B cell (primary cell): ENCODE measurements around the gene ANKS1B. TPM values are rescaled to one million over a fixed set of nuclear protein-coding genes. Genes with fewer than 3 reads are reported as not detected.

ENCODE experiments used
- ATAC-seq: fragments of 200-7000 bp; cut with Tn5 transposase; one replicate; pipeline ENCODE4 v1.10.0; 2021; ENCODE audit warnings: low read depth, mild to moderate bottlenecking, moderate number of reproducible peaks, moderate library complexity
- CTCF ChIA-PET: fragments of 350-600 bp; sonication (Branson Sonifier 250); formaldehyde crosslinking; loops from one replicate; lab custom pipeline; 2021; ENCODE audit warnings: antibody characterized with exemption, inconsistent platforms; lab: Charles Lee
- POLR2A ChIA-PET: fragments of 350-600 bp; sonication (Branson Sonifier 250); formaldehyde crosslinking; loops from one replicate; lab custom pipeline; 2021; ENCODE audit warnings: antibody characterized with exemption; lab: Charles Lee
- DNase-seq: peaks from one replicate; pipeline ENCODE4 v3.0.0; 2013
- H2AFZ ChIP-seq: 2 replicates; pipeline ENCODE4 v1.6.1; 2012; ENCODE audit warnings: mild to moderate bottlenecking, low read depth, low read length; ENCODE audit not compliant: insufficient read depth, poor library complexity, severe bottlenecking
- H3K27ac ChIP-seq, 2 donors: 1 replicate in 1 of 2; 2 replicates in 1 of 2; pipeline ENCODE4 v1.5.1; 2012 to 2013; ENCODE audit warnings: low read length in 2 of 2, mild to moderate bottlenecking in 2 of 2, moderate library complexity in 1 of 2
- H3K27me3 ChIP-seq, 4 experiments: fragments of 200-600 bp in 1 of 4; sonication (generic) in 1 of 4; replicated peaks in 1 of 4; 1 replicate in 2 of 4; 2 replicates in 2 of 4; pipeline versions ENCODE4 v1.6.1 to v1.7.0; 2013 to 2016; ENCODE audit warnings: low read length in 3 of 4, mild to moderate bottlenecking in 2 of 4, mixed read lengths in 1 of 4, moderate library complexity in 1 of 4; ENCODE audit not compliant: insufficient read depth in 4 of 4, control insufficient read depth in 3 of 4; ENCODE audit errors: control extremely low read depth in 1 of 4
- H3K36me3 ChIP-seq, 2 experiments: replicated peaks in 1 of 2; 1 replicate in 1 of 2; 2 replicates in 1 of 2; pipeline versions ENCODE4 v1.6.1 to v1.7.1; 2013; ENCODE audit warnings: low read length in 1 of 2; ENCODE audit not compliant: insufficient read depth in 2 of 2, control insufficient read depth in 1 of 2; ENCODE audit errors: control extremely low read depth in 1 of 2, extremely low read depth in 1 of 2
- H3K4me1 ChIP-seq, 2 donors: fragments of 200-600 bp in 1 of 2; sonication (generic) in 1 of 2; 1 replicate in 1 of 2; 2 replicates in 1 of 2; pipeline versions ENCODE4 v1.5.1 to v1.6.1; 2013 to 2017; ENCODE audit warnings: low read length in 2 of 2; ENCODE audit not compliant: control insufficient read depth in 2 of 2, insufficient read depth in 2 of 2
- H3K4me2 ChIP-seq: replicated peaks from 2 replicates; pipeline ENCODE3; 2012; ENCODE audit warnings: mild to moderate bottlenecking, low read depth, low read length; ENCODE audit not compliant: poor library complexity, severe bottlenecking
- H3K4me3 ChIP-seq, 5 experiments: fragments of 200-600 bp in 1 of 5; sonication (generic) in 1 of 5; 1 replicate in 3 of 5; 2 replicates in 2 of 5; pipeline versions ENCODE4 v1.5.1 to v1.7.0; 2011 to 2016; ENCODE audit warnings: low read length in 4 of 5, mild to moderate bottlenecking in 4 of 5, low read depth in 2 of 5, control low read depth in 1 of 5, moderate library complexity in 1 of 5; ENCODE audit not compliant: insufficient read depth in 1 of 5; ENCODE audit errors: control extremely low read depth in 1 of 5, extremely low read depth in 1 of 5
- H3K79me2 ChIP-seq: fragments of 200-600 bp; sonication (generic); one replicate; pipeline ENCODE4 v1.6.0; 2016; ENCODE audit warnings: low read length; ENCODE audit not compliant: control insufficient read depth, insufficient read depth
- H3K9ac ChIP-seq: fragments of 200-600 bp; sonication (generic); 2 replicates; pipeline ENCODE4 v1.6.1; 2017; ENCODE audit warnings: mild to moderate bottlenecking, low read length, moderate library complexity
- H3K9me3 ChIP-seq, 3 donors: one replicate each; pipeline versions ENCODE4 v1.6.1 to v1.7.1; 2013; ENCODE audit warnings: low read length in 2 of 3; ENCODE audit not compliant: control insufficient read depth in 2 of 3, insufficient read depth in 1 of 3; ENCODE audit errors: control extremely low read depth in 1 of 3
- H4K20me1 ChIP-seq: 2 replicates; pipeline ENCODE4 v1.6.0; 2012; ENCODE audit warnings: mild to moderate bottlenecking, low read length; ENCODE audit not compliant: insufficient read depth, control insufficient read depth, poor library complexity, severe bottlenecking
- H3K27ac Mint-ChIP-seq: one replicate; pipeline ENCODE4 v1.8.0; 2021; ENCODE audit warnings: mixed read lengths
- H3K27me3 Mint-ChIP-seq: one replicate; pipeline ENCODE4 v1.8.0; 2021; ENCODE audit warnings: mixed read lengths
- H3K4me1 Mint-ChIP-seq: one replicate; pipeline ENCODE4 v1.8.0; 2021; ENCODE audit warnings: mixed read lengths
- H3K4me3 Mint-ChIP-seq: one replicate; pipeline ENCODE4 v1.8.0; 2021; ENCODE audit warnings: mixed read lengths
- H3K9me3 Mint-ChIP-seq: one replicate; pipeline ENCODE4 v1.8.0; 2022; ENCODE audit warnings: mixed read lengths; ENCODE audit not compliant: insufficient read depth
- EZH2 ChIP-seq: IDR thresholded peaks from 2 replicates; pipeline ENCODE4 v1.6.1; 2012; ENCODE audit warnings: borderline replicate concordance, low read depth, mild to moderate bottlenecking, moderate library complexity, low read length; ENCODE audit not compliant: insufficient read depth, poor library complexity, severe bottlenecking
- WGBS: methylation state at CpG from one replicate; pipeline ENCODE4 v1.1.5; 2013; ENCODE audit warnings: missing lambda C conversion rate; ENCODE audit not compliant: insufficient coverage; 5-methylcytosine and 5-hydroxymethylcytosine counted together
- intact Hi-C: fragments of 100-400 bp; cut with micrococcal nuclease; formaldehyde crosslinking; loops from one replicate; pipeline ENCODE4 v1.10.0; 2022
- polyA plus RNA-seq: library from polyadenylated mRNA; depleted of rRNA; stranded (reverse); fragments of >200 nt; gene quantifications from 2 replicates; pipeline ENCODE4 v1.2.3, GENCODE V29; 2012
- total RNA-seq, 2 donors: library from RNA; stranded (reverse); fragments of 120-200 nt in 1 of 2; gene quantifications; 1 replicate in 1 of 2; 2 replicates in 1 of 2; pipeline versions ENCODE4 v1.2.3 to v1.2.4, GENCODE V29; 2013 to 2022
- TF ChIP-seq, protein P1 (sequence below): fragments of 200-600 bp; IDR thresholded peaks from one replicate; pipeline ENCODE4 v1.8.0; 2022; ENCODE audit warnings: antibody characterized with exemption, mild to moderate bottlenecking

ANKS1B gene
- total and polyA plus RNA-seq, 2 donors (not counting 1 experiment from before 2014, with no cell fraction given) = not detected

DNA sequence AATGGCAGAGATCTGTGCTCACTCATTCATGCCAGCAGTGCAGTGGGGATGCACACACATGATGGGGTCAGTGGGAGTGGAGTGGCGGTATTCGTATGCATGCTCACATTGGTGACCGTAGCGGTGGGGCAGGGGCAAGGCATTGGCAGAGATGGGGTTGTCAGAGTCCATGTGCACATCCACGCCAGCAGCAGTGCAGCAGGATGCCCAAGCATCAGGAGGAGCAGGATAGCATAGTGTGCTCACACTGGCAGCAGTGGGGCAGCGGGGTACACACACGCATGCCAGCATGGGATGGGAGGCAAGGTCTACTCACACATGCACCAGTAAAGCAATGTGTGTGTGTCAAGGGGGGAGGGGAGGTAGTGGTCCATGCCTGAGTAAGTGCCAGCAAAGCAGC lies 426.6 kb downstream of the ANKS1B start:
- peak; percentile 2 for DNase-seq
- ATAC-seq = no peak

DNA sequence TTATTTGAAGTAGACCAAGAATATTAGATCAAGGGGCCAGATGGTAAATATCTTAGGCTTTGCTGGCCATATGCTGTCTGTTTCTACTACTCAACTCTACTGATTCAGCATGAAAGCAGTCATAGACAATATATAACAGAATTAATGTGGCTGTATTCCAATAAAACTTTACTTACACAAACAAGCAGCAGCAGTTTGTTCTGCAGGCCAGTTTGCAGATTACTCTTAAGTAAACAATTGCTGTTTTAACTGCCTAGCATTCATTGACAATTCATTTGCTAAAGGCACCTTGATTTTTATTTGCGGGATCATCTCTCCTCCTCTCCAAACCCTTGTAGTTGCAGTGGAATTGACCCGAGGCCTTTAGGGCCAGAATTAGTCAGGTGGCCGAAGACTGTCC lies 431.3 kb downstream of the ANKS1B start:
- Histone ChIP-seq H3K9ac (no peak overlapping the region), H3K9me3 (peaks cover 0 to 11% (median 0%) of the 10 kb centered on the region in 3 donors), H3K27ac (no peak overlapping the region), H3K4me2 (no peak overlapping the region), H3K4me1 (no peaks in the 10 kb centered on the region), H3K36me3 (no peaks in the 10 kb centered on the region), H4K20me1 (no peaks in the 10 kb centered on the region), H3K27me3 (no peaks in the 10 kb centered on the region), H2AFZ (no peak overlapping the region), H3K79me2 (no peaks in the 10 kb centered on the region), H3K4me3 (no peak overlapping the region)
- WGBS = 71% methylated on average over 2 of the region's 3 CpGs
- Mint-ChIP-seq H3K27ac (no peak overlapping the region), H3K4me3 (no peak overlapping the region), H3K27me3 (no peaks in the 10 kb centered on the region), H3K9me3 (no peaks in the 10 kb centered on the region), H3K4me1 (no peaks in the 10 kb centered on the region)
- CTCF ChIA-PET = no interaction called here
- intact Hi-C loops = no loop called here
- POLR2A ChIA-PET = no interaction called here
- no peak for DNase-seq
- TF ChIP-seq, protein P1, sequence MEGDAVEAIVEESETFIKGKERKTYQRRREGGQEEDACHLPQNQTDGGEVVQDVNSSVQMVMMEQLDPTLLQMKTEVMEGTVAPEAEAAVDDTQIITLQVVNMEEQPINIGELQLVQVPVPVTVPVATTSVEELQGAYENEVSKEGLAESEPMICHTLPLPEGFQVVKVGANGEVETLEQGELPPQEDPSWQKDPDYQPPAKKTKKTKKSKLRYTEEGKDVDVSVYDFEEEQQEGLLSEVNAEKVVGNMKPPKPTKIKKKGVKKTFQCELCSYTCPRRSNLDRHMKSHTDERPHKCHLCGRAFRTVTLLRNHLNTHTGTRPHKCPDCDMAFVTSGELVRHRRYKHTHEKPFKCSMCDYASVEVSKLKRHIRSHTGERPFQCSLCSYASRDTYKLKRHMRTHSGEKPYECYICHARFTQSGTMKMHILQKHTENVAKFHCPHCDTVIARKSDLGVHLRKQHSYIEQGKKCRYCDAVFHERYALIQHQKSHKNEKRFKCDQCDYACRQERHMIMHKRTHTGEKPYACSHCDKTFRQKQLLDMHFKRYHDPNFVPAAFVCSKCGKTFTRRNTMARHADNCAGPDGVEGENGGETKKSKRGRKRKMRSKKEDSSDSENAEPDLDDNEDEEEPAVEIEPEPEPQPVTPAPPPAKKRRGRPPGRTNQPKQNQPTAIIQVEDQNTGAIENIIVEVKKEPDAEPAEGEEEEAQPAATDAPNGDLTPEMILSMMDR = no peak
- no peak for TF ChIP-seq EZH2
- no peak for ATAC-seq

More for the DNA sequence above, 426.6 kb downstream of the ANKS1B start:
- Mint-ChIP-seq H3K4me3 (no peak overlapping the region), H3K4me1 (no peaks in the 10 kb centered on the region), H3K27ac (no peak overlapping the region), H3K27me3 (no peaks in the 10 kb centered on the region), H3K9me3 (no peaks in the 10 kb centered on the region)
- Histone ChIP-seq H3K27ac (no peak overlapping the region), H3K4me3 (no peak overlapping the region), H4K20me1 (no peaks in the 10 kb centered on the region), H2AFZ (no peak overlapping the region), H3K9ac (no peak overlapping the region), H3K4me2 (no peak overlapping the region), H3K9me3 (peaks cover 0 to 9% (median 0%) of the 10 kb centered on the region in 3 donors), H3K79me2 (no peaks in the 10 kb centered on the region), H3K36me3 (no peaks in the 10 kb centered on the region), H3K27me3 (no peaks in the 10 kb centered on the region), H3K4me1 (no peaks in the 10 kb centered on the region)
- POLR2A ChIA-PET = no interaction called here
- intact Hi-C loops = no loop called here
- WGBS = 94% methylated on average over 7 of the region's 7 CpGs
- TF ChIP-seq EZH2 = no peak
- TF ChIP-seq, protein P1 = no peak
- CTCF ChIA-PET = no interaction called here
